NK-92 (cell line): Measurements from ENCODE around the gene CRYBB1.

ENCODE experiments used
- DNase-seq: peaks from one replicate; lab custom pipeline; 2025; ENCODE audit not compliant: unreplicated experiment; lab: John Stamatoyannopoulos, UW

CRYBB1 gene

DNA sequence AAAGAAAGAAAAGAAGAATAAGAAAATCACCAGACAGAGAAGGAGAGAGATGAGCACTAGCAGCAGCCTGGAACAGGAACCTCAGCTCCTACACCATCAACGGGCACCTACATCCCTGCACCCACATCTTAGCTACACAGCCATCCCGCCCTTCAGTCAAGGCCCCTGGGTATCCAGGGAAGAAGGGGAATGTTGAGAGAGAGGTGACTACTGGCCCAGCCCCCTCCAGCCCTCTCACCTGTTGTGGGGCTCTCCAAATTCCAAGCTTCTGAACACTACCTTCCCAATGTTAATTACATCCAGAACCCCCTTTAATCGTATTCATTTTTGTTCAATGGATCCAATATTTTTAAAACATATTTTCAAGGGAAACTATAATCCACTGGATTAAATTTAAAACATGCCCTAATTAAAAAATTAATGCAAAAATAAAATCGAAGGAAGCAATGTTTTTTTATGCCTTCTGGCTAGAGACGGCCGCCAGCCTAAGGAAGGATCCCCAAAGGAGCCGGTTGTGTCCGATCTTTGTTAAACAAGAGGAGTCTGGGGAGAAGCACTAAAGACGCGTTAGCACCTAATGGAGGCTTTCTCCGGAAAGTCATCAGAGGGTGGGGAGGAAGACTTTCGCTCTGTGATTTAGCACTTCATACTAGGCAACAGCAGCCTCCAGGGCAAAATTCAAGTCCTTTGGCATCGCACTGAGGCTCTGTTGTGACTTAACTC lies 37.4 kb downstream of the CRYBB1 start:
- no peak for DNase-seq

DNA sequence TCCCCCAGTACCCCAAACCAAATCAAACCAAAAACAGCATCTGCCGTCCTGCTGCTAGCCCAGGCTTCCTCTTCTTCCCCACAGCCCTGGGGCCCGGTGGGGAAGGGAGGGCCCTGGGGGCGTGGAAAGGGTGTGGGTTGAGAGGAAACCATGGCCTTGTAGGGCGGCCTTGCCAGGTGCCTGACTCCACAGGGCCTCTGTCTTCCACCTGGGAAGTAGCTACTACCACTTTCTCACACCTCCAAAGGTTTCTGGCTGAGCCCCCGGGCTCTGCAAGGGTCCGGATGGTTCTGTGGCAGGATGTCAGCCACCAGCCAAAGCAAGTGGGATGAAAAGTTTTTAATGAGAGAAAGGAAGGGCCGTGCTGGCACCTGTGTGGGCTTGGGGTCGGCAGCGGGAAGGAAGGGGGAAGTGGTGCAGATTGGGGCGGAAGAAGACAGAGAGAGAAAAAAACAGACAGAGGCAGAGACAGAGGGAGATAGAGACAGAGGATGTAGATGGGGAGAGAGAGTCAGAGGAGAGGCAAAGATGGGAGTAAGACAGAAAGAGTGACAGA lies 38.4 kb downstream of the CRYBB1 start:
- DNase-seq, result no peak

DNA sequence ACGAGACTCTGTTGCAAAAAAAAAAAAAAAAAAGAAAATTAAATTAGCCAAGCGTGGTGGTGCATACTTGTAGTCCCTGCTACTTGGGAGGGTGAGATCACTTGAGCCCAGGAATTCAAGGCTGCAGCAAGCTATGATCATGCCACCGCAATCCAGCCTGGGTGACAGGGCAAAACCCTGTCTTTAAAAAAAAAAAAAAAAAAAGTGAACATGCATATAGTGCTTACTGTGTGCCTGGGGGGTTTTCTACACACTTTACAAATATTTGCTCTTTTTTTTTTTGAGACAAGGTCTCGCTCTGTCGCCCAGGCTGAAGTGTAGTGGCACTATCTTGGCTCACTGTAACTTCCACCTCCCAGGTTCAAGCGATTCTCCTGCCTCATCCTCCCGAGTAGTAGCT lies 40.7 kb downstream of the CRYBB1 start:
- DNase-seq, result no peak

GRCh38 chr22:26576026-26576680 lies 41.7 kb downstream of the CRYBB1 start:
- no peak for DNase-seq

GRCh38 chr22:26574001-26574723 lies 43.7 kb downstream of the CRYBB1 start:
- no peak for DNase-seq

- no peak for DNase-seq
Observed at GRCh38 chr22:26573026-26573662, 44.7 kb downstream of the CRYBB1 start.

DNA sequence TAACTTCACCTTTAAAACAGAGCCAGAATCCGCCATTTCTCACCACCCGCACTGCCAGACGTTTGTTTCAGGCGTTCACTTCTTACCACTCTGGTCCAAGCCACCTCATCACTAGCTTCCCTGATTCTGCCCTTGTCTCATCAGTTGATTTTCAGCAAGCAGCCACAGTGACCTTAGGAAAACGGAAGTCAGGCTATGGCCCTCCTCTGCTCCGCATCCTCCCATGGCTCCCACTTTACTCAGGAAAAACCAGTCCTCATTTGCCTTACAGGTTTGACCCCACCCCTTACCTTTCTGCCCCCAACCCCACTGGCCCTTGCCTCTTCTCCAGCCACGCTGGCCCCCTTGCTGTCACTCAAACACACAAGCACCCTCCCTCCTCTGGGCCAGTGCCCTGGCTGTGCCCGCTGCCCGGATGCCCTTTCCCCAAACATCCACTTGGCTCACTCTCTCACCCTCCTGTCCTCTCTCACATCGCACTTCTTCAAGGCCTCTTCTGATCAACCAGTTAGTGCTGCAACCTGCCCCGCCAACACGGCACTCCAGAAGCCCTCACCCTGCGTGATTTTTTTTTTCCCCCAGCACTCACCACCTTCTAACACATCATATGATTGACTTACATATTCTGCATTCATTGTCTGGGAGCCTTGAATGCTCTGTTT lies 46.8 kb downstream of the CRYBB1 start:
- no peak for DNase-seq

- DNase-seq, result no peak
Observed at GRCh38 chr22:26570115-26570514, 47.7 kb downstream of the CRYBB1 start.

GRCh38 chr22:26568207-26568706 lies 49.6 kb downstream of the CRYBB1 start:
- no peak for DNase-seq

GRCh38 chr22:26567610-26568009 lies 50.2 kb downstream of the CRYBB1 start:
- DNase-seq, result no peak

GRCh38 chr22:26566994-26567393 lies 50.8 kb downstream of the CRYBB1 start:
- DNase-seq, result no peak

GRCh38 chr22:26565889-26566288 lies 51.9 kb downstream of the CRYBB1 start:
- DNase-seq, result no peak

- DNase-seq, result no peak
Observed at GRCh38 chr22:26565181-26565580, 52.6 kb downstream of the CRYBB1 start.

DNA sequence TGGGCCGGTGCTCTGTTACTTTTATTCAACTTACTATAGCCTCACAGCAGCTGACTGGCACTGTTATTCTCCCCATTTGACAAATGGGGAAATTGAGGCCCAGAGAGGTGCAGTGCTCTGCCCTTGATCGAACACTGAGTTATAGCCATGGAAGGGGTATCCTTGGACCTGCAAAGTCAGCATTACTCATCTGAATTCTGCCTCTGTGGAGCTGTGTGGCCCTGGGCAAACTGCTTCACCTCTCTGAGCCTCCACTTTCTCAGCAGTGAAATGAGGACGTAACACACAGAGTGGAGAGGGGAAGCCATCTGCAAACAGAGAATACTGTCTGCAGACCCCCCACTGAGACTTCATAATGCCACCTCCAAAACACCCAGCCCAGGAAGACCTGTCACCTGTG lies 53.2 kb downstream of the CRYBB1 start:
- DNase-seq, result no peak

DNA sequence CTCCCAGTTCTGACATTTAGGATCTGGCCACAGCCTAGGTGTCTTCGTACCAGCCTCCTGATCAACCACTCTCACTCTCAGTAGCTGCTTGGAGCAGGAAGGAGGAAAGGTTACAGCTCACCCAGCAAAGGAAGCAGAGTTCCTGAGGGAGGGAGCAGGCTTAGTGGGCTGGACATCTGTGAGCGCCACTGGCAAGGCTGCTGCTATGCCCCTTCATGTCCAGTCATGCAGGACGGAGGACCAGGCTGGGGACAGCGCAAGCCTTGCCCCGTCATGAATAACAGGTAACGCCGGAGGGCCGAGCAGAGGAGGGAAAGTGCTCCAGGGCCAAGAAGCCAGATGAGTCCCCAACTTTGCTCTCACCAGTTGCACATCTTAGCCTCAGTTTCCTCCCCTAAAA lies 53.6 kb downstream of the CRYBB1 start:
- no peak for DNase-seq

- DNase-seq, result no peak
Observed at GRCh38 chr22:26563022-26563421, 54.8 kb downstream of the CRYBB1 start.

DNA sequence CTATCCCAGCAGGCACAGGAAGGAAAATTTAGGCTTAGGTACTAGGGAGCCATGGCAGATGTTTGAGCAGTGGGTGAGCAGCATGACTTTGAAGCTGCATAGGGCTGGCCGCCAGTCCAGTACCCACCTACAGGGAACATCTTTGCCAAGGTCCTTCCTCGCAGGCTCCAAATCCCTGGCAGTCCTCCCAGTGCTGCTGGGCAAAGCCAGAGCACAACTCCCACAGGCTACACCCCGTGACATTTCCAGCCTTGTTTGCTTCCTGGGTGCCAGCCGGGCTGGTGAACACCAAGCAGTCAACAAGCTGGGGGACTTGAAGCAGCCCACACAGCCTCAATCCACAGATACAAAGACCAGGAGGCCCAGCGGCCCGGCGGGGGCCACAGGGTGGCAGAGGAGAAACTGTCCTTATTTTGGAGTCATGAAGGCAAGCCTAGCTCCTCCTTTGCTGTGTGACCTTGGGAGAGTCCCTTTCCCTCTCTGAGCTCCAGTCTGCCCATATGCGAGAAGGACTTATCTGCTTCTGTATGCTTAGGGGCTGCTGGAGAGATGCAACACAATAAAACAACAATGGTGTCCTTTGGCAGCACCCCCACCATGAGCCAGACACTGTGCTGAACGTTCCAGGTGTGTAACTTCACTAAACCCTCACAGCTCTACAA lies 55.9 kb downstream of the CRYBB1 start:
- no peak for DNase-seq

- no peak for DNase-seq
Observed at GRCh38 chr22:26559961-26560575, 57.8 kb downstream of the CRYBB1 start.

GRCh38 chr22:26558248-26558895 lies 59.5 kb downstream of the CRYBB1 start:
- DNase-seq, result no peak
